ENCODE measurements around the gene STOX1. TPM values are rescaled to one million over a fixed set of nuclear protein-coding genes. Genes with fewer than 3 reads are reported as not detected.
"Not testable (repeated sequence)": the region's sequence is repeated elsewhere in the genome, so short reads cannot be mapped to it uniquely, and the experiment has no call there.

Gene STOX1
- total RNA-seq, 3 donors from 2014 or later = 1.6 to 6.9 (median 2.9) TPM

GRCh38 chr10:68811314-68812009 lies 15.9 kb upstream of the STOX1 start:
- Histone ChIP-seq H3K36me3 (ENCODE audit: low read depth) (no peaks in the 10 kb centered on the region), H3K4me3 (no peak overlapping the region), H3K4me1 (ENCODE audit: low read depth) (no peaks in the 10 kb centered on the region), H3K9me3 (no peaks in the 10 kb centered on the region)
- intact Hi-C loops (cut with DNase I, micrococcal nuclease) = no loop called here
- DNase-seq (no peak), ATAC-seq (no peak)
- TF ChIP-seq CTCF (IDR thresholded peaks at IDR 0.05) = no peak

GRCh38 chr10:68812420-68812819 lies 14.9 kb upstream of the STOX1 start:
- DNase-seq = no peak
- intact Hi-C loops (cut with DNase I, micrococcal nuclease) = no loop called here
- Histone ChIP-seq H3K4me1 (ENCODE audit: low read depth) (no peaks in the 10 kb centered on the region), H3K9me3 (no peaks in the 10 kb centered on the region), H3K4me3 (no peak overlapping the region), H3K36me3 (ENCODE audit: low read depth) (no peaks in the 10 kb centered on the region)
- no peak for ATAC-seq
- no peak for TF ChIP-seq CTCF (IDR thresholded peaks at IDR 0.05)

- intact Hi-C loops (cut with DNase I, micrococcal nuclease) = no loop called here
- H3K4me3 ChIP-seq = no peak overlapping the region
- H3K9me3 ChIP-seq = no peaks in the 10 kb centered on the region
- ATAC-seq (no peak), DNase-seq (no peak)
- TF ChIP-seq CTCF (IDR thresholded peaks at IDR 0.05) = no peak
- H3K4me1 ChIP-seq (ENCODE audit: low read depth) = no peaks in the 10 kb centered on the region
- no peaks in the 10 kb centered on the region for H3K36me3 ChIP-seq (ENCODE audit: low read depth)
Observed at GRCh38 chr10:68813559-68813958, 13.8 kb upstream of the STOX1 start.

GRCh38 chr10:68816796-68817412 lies 10.4 kb upstream of the STOX1 start:
- TF ChIP-seq CTCF (IDR thresholded peaks at IDR 0.05) = no peak
- DNase-seq = no peak
- ATAC-seq = peak; percentile 7
- intact Hi-C loops (cut with DNase I, micrococcal nuclease) = no loop called here
- no peaks in the 10 kb centered on the region for H3K36me3 ChIP-seq (ENCODE audit: low read depth)
- H3K9me3 ChIP-seq = no peaks in the 10 kb centered on the region
- H3K4me1 ChIP-seq (ENCODE audit: low read depth) = no peaks in the 10 kb centered on the region
- no peak overlapping the region for H3K4me3 ChIP-seq

GRCh38 chr10:68820359-68820758 lies 7.0 kb upstream of the STOX1 start:
- H3K9me3 ChIP-seq; intact Hi-C loops (cut with DNase I, micrococcal nuclease); ATAC-seq; H3K4me1 ChIP-seq (ENCODE audit: low read depth); DNase-seq; H3K4me3 ChIP-seq; H3K36me3 ChIP-seq (ENCODE audit: low read depth): not testable (repeated sequence)

GRCh38 chr10:68822626-68823025 lies 4.7 kb upstream of the STOX1 start:
- H3K9me3 ChIP-seq; H3K4me3 ChIP-seq; H3K4me1 ChIP-seq (ENCODE audit: low read depth); H3K36me3 ChIP-seq (ENCODE audit: low read depth); DNase-seq; intact Hi-C loops (cut with DNase I, micrococcal nuclease); ATAC-seq: not testable (repeated sequence)

- H3K36me3 ChIP-seq (ENCODE audit: low read depth); intact Hi-C loops (cut with DNase I, micrococcal nuclease); H3K4me1 ChIP-seq (ENCODE audit: low read depth); DNase-seq; H3K9me3 ChIP-seq: not testable (repeated sequence)
- peak; percentile 60 for ATAC-seq
- peak overlapping the region; percentile 17 for H3K4me3 ChIP-seq
Observed at GRCh38 chr10:68827592-68827959, 245 bp downstream of the STOX1 start.

- H3K9me3 ChIP-seq; H3K4me1 ChIP-seq (ENCODE audit: low read depth); intact Hi-C loops (cut with DNase I, micrococcal nuclease); H3K4me3 ChIP-seq; H3K36me3 ChIP-seq (ENCODE audit: low read depth): not testable (repeated sequence)
- DNase-seq (peak in 2 of 3 donors; percentile 17 to 48), ATAC-seq (peak; percentile 61)
Observed at GRCh38 chr10:68828083-68828601, 811 bp downstream of the STOX1 start.
